Measurements from ENCODE around the gene WSB2. TPM values are rescaled to one million over a fixed set of nuclear protein-coding genes. Genes with fewer than 3 reads are reported as not detected.

WSB2 gene
- polyA plus RNA-seq, 1 donor from 2014 or later = 155 TPM

GRCh38 chr12:118050972-118051910 is 9.7 kb downstream of the WSB2 start:
- no peaks in the 10 kb centered on the region for H3K9me2 ChIP-seq (ENCODE audit: insufficient read depth, low read length)
- H3K79me2 ChIP-seq (replicated peaks; ENCODE audit: insufficient read depth, low read length) = peaks cover 11% of the 10 kb centered on the region
- H3K9me3 ChIP-seq (ENCODE audit: low read length) = no peaks in the 10 kb centered on the region
- peaks cover 7% of the 10 kb centered on the region for H3K36me3 ChIP-seq (ENCODE audit: insufficient read depth, low read length)
- no peak overlapping the region for H2AFZ ChIP-seq (ENCODE audit: low read depth, low read length)
- TF ChIP-seq EZH2 (IDR thresholded peaks at IDR 0.05; ENCODE audit: borderline replicate concordance, insufficient read depth, low read length, poor library complexity, severe bottlenecking) = no peak
- TF ChIP-seq TAF1 (IDR thresholded peaks at IDR 0.05; ENCODE audit: low read depth) = no peak
- no peak for TF ChIP-seq MXI1 (conservative IDR thresholded peaks at IDR 0.05; ENCODE audit: poor library complexity, severe bottlenecking)
- no peak for TF ChIP-seq RAD21 (conservative IDR thresholded peaks at IDR 0.05)
- TF ChIP-seq POLR2AphosphoS5 (IDR thresholded peaks at IDR 0.05) = no peak
- TF ChIP-seq SMC3 (conservative IDR thresholded peaks at IDR 0.05; ENCODE audit: poor library complexity) = no peak
- no peak for TF ChIP-seq CTCF (IDR thresholded peaks at IDR 0.05; ENCODE audit: poor library complexity, severe bottlenecking)
- no peak for TF ChIP-seq EP300 (conservative IDR thresholded peaks at IDR 0.05; ENCODE audit: poor library complexity, severe bottlenecking)
- no peak for TF ChIP-seq REST (IDR thresholded peaks at IDR 0.05; ENCODE audit: borderline replicate concordance)
- H3K27ac ChIP-seq (ENCODE audit: low read length) = no peak overlapping the region
- no peak overlapping the region for H3K4me2 ChIP-seq (ENCODE audit: low read length)
- H4K20me1 ChIP-seq (ENCODE audit: insufficient read depth) = no peaks in the 10 kb centered on the region
- no peaks in the 10 kb centered on the region for H3K27me3 ChIP-seq (ENCODE audit: insufficient read depth, low read depth, low read length)
- H3F3A ChIP-seq (ENCODE audit: insufficient read depth, low read length, poor library complexity, severe bottlenecking) = no peaks in the 10 kb centered on the region
- no peak overlapping the region for H3K4me3 ChIP-seq (ENCODE audit: low read length)
- H3K9ac ChIP-seq (ENCODE audit: low read length) = no peak overlapping the region

- no peak for TF ChIP-seq TAF1 (IDR thresholded peaks at IDR 0.05; ENCODE audit: low read depth)
- no peak for TF ChIP-seq CTCF (IDR thresholded peaks at IDR 0.05; ENCODE audit: poor library complexity, severe bottlenecking)
- no peak for TF ChIP-seq POLR2AphosphoS5 (IDR thresholded peaks at IDR 0.05)
- TF ChIP-seq EP300 (conservative IDR thresholded peaks at IDR 0.05; ENCODE audit: poor library complexity, severe bottlenecking) = no peak
- H3K79me2 ChIP-seq (replicated peaks; ENCODE audit: insufficient read depth, low read length) = no peaks in the 10 kb centered on the region
Observed at GRCh38 chr12:118046430-118046829, 14.5 kb downstream of the WSB2 start.

More at GRCh38 chr12:118046430-118046829, 14.5 kb downstream of the WSB2 start:
- H3K4me2 ChIP-seq (ENCODE audit: low read length) = no peak overlapping the region
- H3K9ac ChIP-seq (ENCODE audit: low read length) = no peak overlapping the region
- H3K27ac ChIP-seq (ENCODE audit: low read length) = no peak overlapping the region
- H3K4me3 ChIP-seq (ENCODE audit: low read length) = no peak overlapping the region
- H3F3A ChIP-seq (ENCODE audit: insufficient read depth, low read length, poor library complexity, severe bottlenecking) = no peaks in the 10 kb centered on the region
- no peak overlapping the region for H2AFZ ChIP-seq (ENCODE audit: low read depth, low read length)
- no peaks in the 10 kb centered on the region for H4K20me1 ChIP-seq (ENCODE audit: insufficient read depth)
- peaks cover 7% of the 10 kb centered on the region for H3K36me3 ChIP-seq (ENCODE audit: insufficient read depth, low read length)
- H3K9me2 ChIP-seq (ENCODE audit: insufficient read depth, low read length) = no peaks in the 10 kb centered on the region
- H3K9me3 ChIP-seq (ENCODE audit: low read length) = no peaks in the 10 kb centered on the region
- no peaks in the 10 kb centered on the region for H3K27me3 ChIP-seq (ENCODE audit: insufficient read depth, low read depth, low read length)
